ENCODE data around the gene SLC5A9. TPM values are rescaled to one million over a fixed set of nuclear protein-coding genes. Genes with fewer than 3 reads are reported as not detected.

Gene SLC5A9
- total and polyA plus RNA-seq, 2 of the 13 experiments (the other 11 are each of a cell fraction or from before 2014, with no cell fraction given), result 42.0 to 65.0 TPM

- TF ChIP-seq, protein P1, sequence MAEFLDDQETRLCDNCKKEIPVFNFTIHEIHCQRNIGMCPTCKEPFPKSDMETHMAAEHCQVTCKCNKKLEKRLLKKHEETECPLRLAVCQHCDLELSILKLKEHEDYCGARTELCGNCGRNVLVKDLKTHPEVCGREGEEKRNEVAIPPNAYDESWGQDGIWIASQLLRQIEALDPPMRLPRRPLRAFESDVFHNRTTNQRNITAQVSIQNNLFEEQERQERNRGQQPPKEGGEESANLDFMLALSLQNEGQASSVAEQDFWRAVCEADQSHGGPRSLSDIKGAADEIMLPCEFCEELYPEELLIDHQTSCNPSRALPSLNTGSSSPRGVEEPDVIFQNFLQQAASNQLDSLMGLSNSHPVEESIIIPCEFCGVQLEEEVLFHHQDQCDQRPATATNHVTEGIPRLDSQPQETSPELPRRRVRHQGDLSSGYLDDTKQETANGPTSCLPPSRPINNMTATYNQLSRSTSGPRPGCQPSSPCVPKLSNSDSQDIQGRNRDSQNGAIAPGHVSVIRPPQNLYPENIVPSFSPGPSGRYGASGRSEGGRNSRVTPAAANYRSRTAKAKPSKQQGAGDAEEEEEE (CRISPR knock-in tag; IDR thresholded peaks at IDR 0.05; ENCODE audit: borderline replicate concordance), result no peak
- TF ChIP-seq, protein P2, sequence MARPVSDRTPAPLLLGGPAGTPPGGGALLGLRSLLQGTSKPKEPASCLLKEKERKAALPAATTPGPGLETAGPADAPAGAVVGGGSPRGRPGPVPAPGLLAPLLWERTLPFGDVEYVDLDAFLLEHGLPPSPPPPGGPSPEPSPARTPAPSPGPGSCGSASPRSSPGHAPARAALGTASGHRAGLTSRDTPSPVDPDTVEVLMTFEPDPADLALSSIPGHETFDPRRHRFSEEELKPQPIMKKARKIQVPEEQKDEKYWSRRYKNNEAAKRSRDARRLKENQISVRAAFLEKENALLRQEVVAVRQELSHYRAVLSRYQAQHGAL (CRISPR knock-in tag; IDR thresholded peaks at IDR 0.05; ENCODE audit: not compliant biosample characterization), result no peak
- TF ChIP-seq KDM2A (CRISPR knock-in tag; IDR thresholded peaks at IDR 0.05; ENCODE audit: borderline replicate concordance, low read depth) (no peak), HNRNPL (IDR thresholded peaks at IDR 0.05; ENCODE audit: low read depth, low read length) (no peak), NAIF1 (CRISPR knock-in tag; IDR thresholded peaks at IDR 0.05; ENCODE audit: borderline replicate concordance) (no peak)
Observed at GRCh38 chr1:48194801-48195200, 27.7 kb upstream of the SLC5A9 start (continued).

DNA sequence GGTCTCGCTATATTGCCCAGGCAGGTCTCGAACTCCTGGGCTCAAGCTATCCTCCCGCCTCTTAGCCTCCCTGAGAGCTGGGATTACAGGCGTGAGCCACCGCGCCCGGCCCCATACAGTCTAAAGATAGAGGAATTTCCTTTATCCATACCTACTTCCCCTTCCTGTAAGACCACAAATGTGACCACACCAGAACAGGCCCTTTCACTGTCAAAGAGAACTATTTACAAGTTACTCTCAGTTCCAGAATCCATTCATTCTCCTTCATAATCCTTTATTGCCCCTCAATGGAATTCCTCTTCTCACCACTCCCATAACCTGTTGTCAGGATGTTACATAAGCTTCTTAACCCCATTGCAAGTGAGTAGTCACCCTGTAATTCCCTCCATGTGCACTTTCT is 26.3 kb upstream of the SLC5A9 start:
- 49% methylated on average over 7 of the region's 7 CpGs for WGBS (ENCODE audit: low lambda C conversion rate)
- BruUV-seq (replicated peaks), result no TSS peak
- Histone ChIP-seq H3K4me2 (ENCODE audit: low read depth, low read length) (no peak overlapping the region), H4K20me1 (ENCODE audit: insufficient read depth, low read length) (no peaks in the 10 kb centered on the region), H3K9ac (ENCODE audit: insufficient read depth, low read depth, low read length) (no peak overlapping the region), H3K36me3 (replicated peaks in 1 of 2; ENCODE audit: control insufficient read depth in 1 of 2, insufficient read depth in 2 of 2, low read length in 2 of 2) (no peaks in the 10 kb centered on the region), H3K4me3 (replicated peaks in 1 of 3; ENCODE audit: insufficient read depth in 1 of 3, low read depth in 2 of 3, low read length in 3 of 3) (no peak overlapping the region), H3K9me3 (ENCODE audit: low read length) (no peaks in the 10 kb centered on the region), H3K4me1 (ENCODE audit: insufficient read depth, low read length) (no peaks in the 10 kb centered on the region), H3K27me3 (ENCODE audit: control insufficient read depth in 1 of 2, insufficient read depth in 2 of 2, low read length in 2 of 2) (no peaks in the 10 kb centered on the region), H3K79me2 (ENCODE audit: insufficient read depth, low read length) (no peaks in the 10 kb centered on the region), H2AFZ (ENCODE audit: low read length) (no peak overlapping the region), H3K27ac (ENCODE audit: extremely low read length, insufficient read depth, low read length) (no peak overlapping the region)
- ChIA-PET POLR2A (no interaction called here), CTCF (ENCODE audit: low intra/inter-chr PET ratio, low total read pairs) (no interaction called here)
- no peak for ATAC-seq
- FAIRE-seq, result no peak
- in situ Hi-C loops (cut with HindIII; ENCODE audit: extremely low pct_ligation_motif_present, low pct_unique_long_range_greater_than_20kb), result no loop called here
- intact Hi-C loops (cut with micrococcal nuclease; ENCODE audit: unreplicated experiment), result no loop called here
- no peak for DNase-seq (ENCODE audit: low spot score)
- TF ChIP-seq ZNF367 (CRISPR knock-in tag; IDR thresholded peaks at IDR 0.05; ENCODE audit: borderline replicate concordance) (no peak), ARNTL (CRISPR knock-in tag; IDR thresholded peaks at IDR 0.05) (no peak), ZBTB33 (CRISPR knock-in tag; IDR thresholded peaks at IDR 0.05) (no peak), ZNF431 (CRISPR knock-in tag; IDR thresholded peaks at IDR 0.05; ENCODE audit: borderline replicate concordance, low read depth) (no peak), PCBP2 (optimal IDR thresholded peaks at IDR 0.05; ENCODE audit: low read depth, low read length, poor library complexity, severe bottlenecking) (no peak), ZNF629 (CRISPR knock-in tag; conservative IDR thresholded peaks at IDR 0.05) (no peak), ARID4A (CRISPR knock-in tag; IDR thresholded peaks at IDR 0.05; ENCODE audit: borderline replicate concordance) (no peak)
- TF ChIP-seq, protein P3, sequence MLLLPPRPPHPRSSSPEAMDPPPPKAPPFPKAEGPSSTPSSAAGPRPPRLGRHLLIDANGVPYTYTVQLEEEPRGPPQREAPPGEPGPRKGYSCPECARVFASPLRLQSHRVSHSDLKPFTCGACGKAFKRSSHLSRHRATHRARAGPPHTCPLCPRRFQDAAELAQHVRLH (CRISPR knock-in tag; IDR thresholded peaks at IDR 0.05; ENCODE audit: borderline replicate concordance, low read depth), result no peak
